ENCODE data around the gene FAM163A.

DNA sequence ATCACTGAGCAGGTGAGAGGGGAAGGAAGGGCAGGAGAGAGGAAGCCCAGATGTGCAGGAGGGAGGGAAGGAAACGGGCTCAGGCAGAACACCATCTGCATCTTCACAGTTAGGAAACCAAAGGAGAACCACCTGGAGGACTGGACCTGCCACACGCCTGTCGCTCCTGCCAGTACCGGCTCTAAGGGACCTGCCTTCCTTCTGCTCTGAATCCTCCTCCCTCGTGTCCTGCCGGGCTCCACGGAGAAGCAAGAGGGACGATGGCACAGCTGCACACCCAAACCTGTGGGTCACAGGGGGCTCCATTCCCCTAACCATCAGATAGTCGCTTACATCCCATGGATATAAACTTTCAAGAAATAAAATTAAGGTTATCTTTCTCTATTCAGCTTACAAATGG is 78.4 kb downstream of the FAM163A start:
- TF ChIP-seq SP2 (IDR thresholded peaks at IDR 0.05; ENCODE audit: extremely low read depth, low read depth, low read length, poor library complexity, severe bottlenecking) (no peak), SPI1 (IDR thresholded peaks at IDR 0.05; ENCODE audit: borderline replicate concordance, low read depth, low read length) (no peak)
